ENCODE results near the gene RAPGEF1.

DNA sequence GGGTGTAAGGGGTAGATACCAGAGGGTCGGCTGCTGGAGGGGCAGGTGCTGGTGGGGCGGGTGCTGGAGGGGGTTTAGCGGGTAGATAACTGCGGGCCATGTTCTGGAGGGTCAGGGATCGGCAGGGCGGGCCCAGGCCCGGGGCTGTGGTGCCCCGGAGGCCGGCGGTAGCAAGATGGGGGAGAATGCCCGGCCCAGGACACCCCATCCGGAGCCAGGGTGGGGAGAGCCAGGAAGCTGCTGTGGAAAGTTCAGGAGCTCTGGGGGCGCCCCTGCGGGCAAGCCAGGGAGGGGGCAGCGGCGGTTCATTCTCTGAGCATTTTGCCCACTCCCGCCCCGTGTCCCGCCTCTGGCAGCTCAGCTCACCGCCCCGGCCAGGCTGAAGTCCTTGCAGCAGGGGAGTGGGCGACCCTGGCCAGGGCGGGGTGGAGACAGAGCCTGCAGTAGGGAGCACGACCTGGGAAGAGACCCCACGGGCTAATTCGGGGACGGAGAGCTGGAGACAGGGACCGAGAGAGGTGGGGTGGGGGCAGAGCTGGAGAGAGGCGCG, 194.0 kb downstream of the RAPGEF1 start:
- no peak for TF ChIP-seq EZH2 (IDR thresholded peaks at IDR 0.05)
- TF ChIP-seq POLR2AphosphoS5 (IDR thresholded peaks at IDR 0.05; ENCODE audit: borderline replicate concordance, low read depth, low read length) = no peak
- no peak for TF ChIP-seq FOXP2 (optimal IDR thresholded peaks at IDR 0.05; ENCODE audit: control extremely low read depth, extremely low read length, insufficient read depth)

Measured in SK-N-MC (cell line).